T1000 (cell line): ENCODE measurements around the gene RXFP3.
"Not testable (repeated sequence)": the region's sequence is repeated elsewhere in the genome, so short reads cannot be mapped to it uniquely, and the experiment has no call there.

ENCODE experiments used
- DNase-seq: peaks from one replicate; lab custom pipeline; 2025; ENCODE audit warnings: mixed read lengths; lab: John Stamatoyannopoulos, UW

Gene RXFP3

GRCh38 chr5:33934176-33934575, 2.0 kb upstream of the RXFP3 start:
- no peak for DNase-seq

- peak; percentile 82 for DNase-seq
These were observed 194 bp upstream of the RXFP3 start for GRCh38 chr5:33936004-33936380.

- DNase-seq: no peak
These were observed 976 bp downstream of the RXFP3 start for GRCh38 chr5:33937017-33937706.

GRCh38 chr5:33937707-33938506, 1.7 kb downstream of the RXFP3 start:
- DNase-seq: no peak

- no peak for DNase-seq
These were observed 2.3 kb downstream of the RXFP3 start for GRCh38 chr5:33938507-33938796.

GRCh38 chr5:33938881-33939280, 2.7 kb downstream of the RXFP3 start:
- no peak for DNase-seq

GRCh38 chr5:33939556-33940262, 3.5 kb downstream of the RXFP3 start:
- DNase-seq: no peak

GRCh38 chr5:33941090-33941489, 4.9 kb downstream of the RXFP3 start:
- DNase-seq: no peak

GRCh38 chr5:33944543-33945132, 8.5 kb downstream of the RXFP3 start:
- no peak for DNase-seq

GRCh38 chr5:33952175-33952574, 16.0 kb downstream of the RXFP3 start:
- not testable (repeated sequence) for DNase-seq

- DNase-seq: no peak
These were observed 21.5 kb downstream of the RXFP3 start for GRCh38 chr5:33957577-33958150.

GRCh38 chr5:33958176-33958575, 22.0 kb downstream of the RXFP3 start:
- DNase-seq: no peak

- no peak for DNase-seq
These were observed 28.0 kb downstream of the RXFP3 start for GRCh38 chr5:33964132-33964700.

- DNase-seq: no peak
These were observed 30.6 kb downstream of the RXFP3 start for GRCh38 chr5:33966805-33967204.

- no peak for DNase-seq
These were observed 32.2 kb downstream of the RXFP3 start for GRCh38 chr5:33968211-33969005.

GRCh38 chr5:33969572-33970452, 33.6 kb downstream of the RXFP3 start:
- peak; percentile 3 for DNase-seq

GRCh38 chr5:33973271-33973670, 37.1 kb downstream of the RXFP3 start:
- no peak for DNase-seq

- no peak for DNase-seq
These were observed 39.7 kb downstream of the RXFP3 start for GRCh38 chr5:33975852-33976251.

- no peak for DNase-seq
These were observed 40.1 kb downstream of the RXFP3 start for GRCh38 chr5:33976307-33976706.

GRCh38 chr5:33978306-33978705, 42.1 kb downstream of the RXFP3 start:
- DNase-seq: no peak
